Endometrial microvascular endothelial cells (primary cell): Measurements from ENCODE around the gene OR4E2. TPM values are rescaled to one million over a fixed set of nuclear protein-coding genes. Genes with fewer than 3 reads are reported as not detected.
"Not testable (repeated sequence)": the region's sequence is repeated elsewhere in the genome, so short reads cannot be mapped to it uniquely, and the experiment has no call there.

ENCODE experiments used
- in situ Hi-C: cut with HindIII; loops from 2 replicates; pipeline ENCODE4 v1.10.0; 2017; ENCODE audit warnings: low sequenced_read_pairs, low pct_unique_long_range_greater_than_20kb; ENCODE audit errors: inconsistent ontology term
- total RNA-seq: library from RNA; depleted of rRNA; stranded (reverse); fragments of >200 nt; gene quantifications from one replicate; pipeline ENCODE4 v1.2.3, GENCODE V29; 2015; ENCODE audit errors: inconsistent ontology term

Gene OR4E2
- total RNA-seq, 1 donor from 2014 or later: not detected

DNA sequence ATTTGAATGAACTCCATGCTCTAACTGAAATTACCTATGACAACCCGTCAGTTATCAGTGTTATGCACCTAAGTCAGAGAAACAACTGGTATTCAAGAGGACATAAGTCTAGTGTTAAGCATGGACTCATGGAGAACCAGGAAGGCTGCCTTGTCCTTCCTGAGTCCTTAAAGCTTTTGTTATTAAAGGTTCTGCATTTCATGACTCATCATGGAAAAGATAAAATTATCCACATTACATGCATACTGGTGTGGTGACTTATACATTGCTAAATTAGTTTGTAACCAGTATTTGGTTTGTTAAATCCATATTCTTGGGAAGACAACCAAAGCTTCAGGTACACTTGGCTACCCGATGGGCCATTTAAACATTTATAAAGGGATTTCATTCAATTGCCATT lies 26.4 kb downstream of the OR4E2 start:
- in situ Hi-C loops: no loop called here

DNA sequence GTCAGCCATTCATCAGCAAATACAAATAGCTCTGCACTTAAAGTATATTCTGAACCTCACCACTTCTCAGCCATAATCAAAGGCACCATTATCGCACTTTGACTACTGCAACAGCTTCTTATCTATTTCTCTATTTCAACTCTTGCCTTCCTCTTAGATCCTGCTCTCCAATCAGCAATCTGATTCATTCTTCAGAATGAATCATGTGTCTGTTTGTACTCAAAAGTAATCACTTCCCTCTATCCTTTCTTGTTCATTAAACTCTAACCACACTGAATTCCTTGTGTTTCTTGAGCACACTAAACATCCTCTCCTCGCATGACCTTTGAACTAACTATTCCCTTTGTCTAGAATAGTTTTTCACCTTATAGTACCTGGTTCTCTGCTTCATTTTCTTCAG lies 32.8 kb downstream of the OR4E2 start:
- in situ Hi-C loops: no loop called here

DNA sequence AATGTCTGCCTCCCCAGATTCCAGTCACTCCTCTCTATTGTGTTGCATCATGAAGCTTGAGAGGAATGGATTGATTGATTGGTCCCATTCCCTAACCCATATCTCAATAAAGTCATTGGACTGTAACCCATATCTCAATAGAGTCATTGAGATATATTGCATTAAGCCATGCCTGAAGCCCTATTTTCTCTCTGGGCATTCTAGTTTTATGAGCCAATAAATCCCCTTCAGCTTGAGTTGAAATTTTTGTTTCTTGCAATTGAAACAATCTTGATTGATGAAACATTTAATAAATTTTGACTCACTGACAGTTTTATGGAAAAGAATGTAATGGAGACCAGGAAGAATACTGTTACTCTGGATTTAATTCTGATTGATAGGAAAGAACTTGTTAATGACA lies 40.8 kb downstream of the OR4E2 start:
- in situ Hi-C loops: no loop called here

DNA sequence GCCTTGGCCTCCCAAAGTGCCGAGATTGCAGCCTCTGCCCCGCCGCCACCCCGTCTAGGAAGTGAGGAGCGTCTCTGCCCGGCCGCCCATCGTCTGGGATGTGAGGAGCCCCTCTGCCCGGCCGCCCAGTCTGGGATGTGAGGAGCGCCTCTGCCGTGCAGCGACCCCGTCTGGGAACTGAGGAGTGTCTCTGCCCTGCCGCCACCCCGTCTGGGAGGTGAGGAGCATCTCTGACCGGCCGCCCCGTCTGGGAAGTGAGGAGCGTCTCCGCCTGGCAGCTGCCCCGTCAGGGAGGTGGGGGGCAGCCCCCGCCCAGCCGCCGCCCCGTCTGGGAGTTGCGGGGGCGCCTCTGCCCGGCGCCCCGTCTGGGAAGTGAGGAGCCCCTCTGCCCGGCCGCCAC lies 44.0 kb downstream of the OR4E2 start:
- in situ Hi-C loops: not testable (repeated sequence)

DNA sequence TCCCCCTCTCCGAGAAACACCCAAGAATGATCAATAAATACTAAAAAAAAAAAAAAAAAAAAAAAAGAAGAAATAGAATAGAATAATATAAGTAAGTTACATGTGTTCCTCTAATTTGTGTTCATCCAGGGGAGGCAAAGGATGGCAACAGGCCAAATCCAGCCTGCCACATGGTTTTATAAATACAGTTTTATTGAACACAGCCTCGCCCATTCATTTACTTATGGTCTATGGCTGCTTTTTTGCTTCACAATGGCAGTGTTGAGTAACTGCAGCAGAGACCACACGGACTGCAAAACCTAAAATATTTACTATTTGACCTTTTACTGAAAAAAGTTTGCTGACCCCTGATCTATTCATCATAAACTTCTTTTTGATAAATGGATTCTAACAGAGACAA lies 44.9 kb downstream of the OR4E2 start:
- in situ Hi-C loops: not testable (repeated sequence)

DNA sequence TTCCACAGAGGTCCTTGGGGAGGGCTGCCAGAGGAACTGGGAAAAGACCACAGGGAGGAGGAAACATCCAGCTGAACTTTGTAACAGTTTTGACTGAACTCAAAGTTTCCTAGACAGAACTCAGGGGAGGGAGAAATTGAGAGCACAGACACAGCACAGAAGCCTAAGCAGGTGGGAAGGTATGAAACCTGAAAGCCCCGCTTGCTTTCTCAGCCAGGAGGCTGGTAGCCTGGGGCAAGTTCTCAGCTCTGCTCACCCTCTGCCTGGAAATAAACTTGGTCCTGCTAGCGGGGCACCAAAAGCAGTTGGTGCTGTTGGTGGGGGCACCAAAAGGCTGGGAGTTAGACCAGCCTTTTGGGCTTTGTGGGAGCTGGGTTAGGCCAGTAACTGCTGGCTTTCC lies 45.9 kb downstream of the OR4E2 start:
- in situ Hi-C loops: no loop called here

DNA sequence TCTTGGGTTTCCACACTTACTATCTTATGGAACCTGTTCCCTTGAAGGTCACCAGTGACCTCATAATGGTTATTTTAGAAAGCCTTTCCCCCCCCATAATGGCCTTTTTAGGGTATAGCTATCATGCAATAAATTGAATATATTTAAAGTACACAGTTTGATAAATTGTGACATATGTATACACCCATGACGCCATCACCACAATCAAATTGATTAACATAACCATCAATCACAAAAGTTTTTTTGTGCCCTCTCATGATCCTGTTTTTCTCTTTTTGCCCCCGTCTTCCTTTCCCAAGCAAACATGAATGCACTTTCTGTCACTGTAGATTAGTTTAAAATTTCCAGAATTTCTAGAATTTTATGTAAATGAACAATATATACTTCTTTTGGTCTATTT lies 48.7 kb downstream of the OR4E2 start:
- in situ Hi-C loops: no loop called here

DNA sequence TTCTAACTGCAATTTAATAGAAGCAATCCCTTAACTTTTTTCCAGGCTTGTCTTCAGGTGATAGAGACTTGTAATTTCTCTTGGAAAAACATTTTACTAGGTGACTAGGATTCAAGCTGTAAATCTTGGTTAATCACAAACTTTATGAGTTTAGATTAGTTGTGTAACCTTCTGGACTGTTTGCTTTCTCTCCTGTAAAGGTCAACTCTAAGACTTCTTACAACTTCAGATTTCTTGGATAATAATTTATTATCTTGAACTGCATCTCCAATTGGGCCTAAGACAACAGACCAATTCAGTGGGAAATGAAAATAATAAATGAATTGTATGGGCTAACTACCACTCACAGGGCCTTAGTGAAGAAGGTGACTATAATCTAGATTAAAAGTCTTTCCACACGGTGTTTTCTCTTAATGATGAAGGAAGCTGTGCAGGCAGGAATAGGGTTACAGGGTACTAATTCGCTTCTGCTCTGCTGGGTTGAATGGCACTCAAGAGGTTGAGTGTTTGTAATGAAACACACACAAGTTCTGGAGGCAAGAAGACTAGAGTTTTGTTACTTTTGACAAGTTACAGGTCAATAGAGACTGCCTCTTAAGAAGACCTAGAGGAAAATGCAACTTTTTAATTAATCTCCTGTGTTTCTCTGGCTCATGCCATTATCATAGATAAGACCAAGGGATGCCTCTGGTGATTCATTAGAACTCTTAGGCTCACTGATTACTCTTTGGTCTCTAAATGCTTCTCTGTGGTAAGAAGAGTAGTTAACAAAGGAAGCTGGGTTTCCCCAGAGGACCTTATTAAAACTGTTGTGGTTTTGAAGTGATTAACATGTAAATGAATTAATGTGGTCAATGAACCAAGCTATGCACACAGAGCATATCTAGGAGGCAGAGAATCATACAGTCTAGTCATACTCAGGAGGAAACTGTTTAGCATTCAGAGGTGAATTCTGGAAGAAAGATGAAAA lies 50.0 kb downstream of the OR4E2 start:
- in situ Hi-C loops: no loop called here

DNA sequence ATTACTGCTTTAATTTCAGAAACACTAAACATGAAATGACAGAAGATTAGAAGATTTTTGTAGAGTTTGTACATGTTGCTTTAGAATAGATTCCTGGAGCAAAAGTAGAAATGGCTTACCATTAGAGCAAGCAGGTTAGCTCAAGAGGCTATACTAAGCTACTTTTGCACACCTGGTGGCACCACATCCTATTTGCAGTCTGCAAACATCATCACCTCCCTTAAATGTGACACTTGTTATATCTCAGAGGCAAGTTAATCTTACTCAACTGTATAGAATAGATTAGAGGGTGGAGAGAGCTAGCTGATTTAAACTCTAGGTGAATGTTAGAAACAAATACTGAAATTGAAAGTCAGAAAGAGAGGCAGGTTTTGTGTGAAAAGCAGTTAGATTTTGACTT lies 50.7 kb downstream of the OR4E2 start:
- in situ Hi-C loops: no loop called here

DNA sequence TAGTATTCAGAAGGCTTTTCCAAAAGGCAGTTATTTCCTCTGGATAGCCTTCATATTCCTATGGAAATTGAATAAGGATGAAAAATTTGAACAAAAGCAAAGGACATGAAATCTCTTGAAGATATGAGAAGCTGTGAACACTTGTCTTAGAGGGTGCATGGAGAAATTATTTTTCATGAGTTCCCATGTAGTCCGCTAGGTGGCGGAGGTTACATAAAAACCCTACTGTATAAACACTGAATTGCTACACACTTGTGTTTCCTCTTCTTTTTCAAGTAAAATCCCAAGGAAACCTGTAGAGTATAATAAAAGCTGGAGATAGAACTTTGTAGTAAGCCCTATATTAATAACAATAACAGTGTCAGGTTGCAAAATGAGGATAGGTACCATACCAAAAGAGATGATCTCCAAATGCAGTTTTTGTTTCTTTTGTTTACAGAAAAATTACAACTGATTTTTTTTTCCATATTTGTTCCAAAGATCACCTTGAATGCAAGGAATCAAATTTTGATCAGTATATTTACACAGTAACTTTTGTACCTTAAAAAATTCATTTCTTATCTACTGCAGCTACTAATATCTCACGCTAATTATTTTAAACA lies 57.8 kb downstream of the OR4E2 start:
- in situ Hi-C loops: no loop called here

DNA sequence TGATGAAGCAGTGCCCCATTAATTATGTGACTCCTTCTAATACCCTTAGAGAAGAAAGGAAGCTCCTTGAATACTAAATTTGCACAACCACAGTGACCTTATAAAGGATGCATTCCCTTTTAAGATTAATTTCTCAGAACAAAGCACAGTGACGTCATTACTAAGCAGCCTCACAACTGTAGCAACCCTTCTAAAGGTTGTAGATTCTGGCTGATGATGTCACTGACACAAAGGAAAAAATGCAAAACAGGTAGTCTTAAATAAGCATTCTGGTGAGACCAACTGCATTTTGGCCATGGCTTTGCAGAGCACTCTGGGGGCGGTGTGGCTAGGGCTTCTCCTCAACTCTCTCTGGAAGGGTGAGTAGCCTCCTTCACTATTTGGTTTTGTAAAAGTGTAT lies 58.4 kb downstream of the OR4E2 start:
- in situ Hi-C loops: no loop called here

DNA sequence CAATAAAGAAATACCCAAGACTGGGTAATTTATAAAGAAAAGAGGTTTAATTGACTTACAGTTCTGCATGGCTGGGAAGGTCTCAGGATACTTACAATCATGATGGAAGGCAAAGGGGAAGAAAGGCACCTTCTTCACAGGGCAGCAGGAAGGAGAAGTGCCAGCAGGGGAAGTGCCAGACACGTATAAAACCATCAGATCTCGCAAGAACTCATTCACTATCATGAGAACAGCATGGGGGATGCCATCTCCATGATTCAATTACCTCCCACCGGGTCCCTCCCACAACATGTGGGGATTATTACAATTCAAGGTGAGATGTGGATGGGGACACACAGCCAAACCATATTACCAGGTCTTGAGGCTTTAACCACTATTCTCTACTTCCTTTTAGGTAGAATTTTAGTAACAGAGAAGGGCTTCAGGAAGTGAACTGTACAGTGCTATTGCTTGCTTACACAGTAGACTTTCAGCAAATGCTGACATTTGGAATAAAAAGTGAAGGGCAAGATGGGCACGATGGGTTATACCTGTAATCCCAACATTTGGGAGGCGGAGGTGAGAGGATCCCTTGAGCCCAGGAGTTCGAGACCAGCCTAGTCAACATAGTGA lies 60.8 kb downstream of the OR4E2 start:
- in situ Hi-C loops: no loop called here

Other genes with a start within 250 kb of the OR4E2 start
- 38.2 TPM for gene CHD8, start 197.7 kb upstream of the OR4E2 start, total RNA-seq
- gene RAB2B, start 176.9 kb upstream of the OR4E2 start, total RNA-seq: 30.4 TPM
- gene TOX4, start 176.6 kb upstream of the OR4E2 start, total RNA-seq: 37.4 TPM
- gene METTL3, start 142.5 kb upstream of the OR4E2 start, total RNA-seq: 75.2 TPM
- 1.4 TPM for gene SALL2, start 127.5 kb upstream of the OR4E2 start, total RNA-seq
- gene OR10G3, start 73.8 kb upstream of the OR4E2 start, total RNA-seq: not detected
- not detected for gene OR10G2, start 18.9 kb upstream of the OR4E2 start, total RNA-seq
- not detected for gene OR4E1, start 20.0 kb downstream of the OR4E2 start, total RNA-seq